ENCODE data around the gene FGB. TPM values are rescaled to one million over a fixed set of nuclear protein-coding genes. Genes with fewer than 3 reads are reported as not detected.

Gene FGB
- total RNA-seq, 2 donors from 2014 or later = not detected

GRCh38 chr4:154526151-154526550 lies 36.7 kb upstream of the FGB start:
- ATAC-seq = no peak
- no peaks in the 10 kb centered on the region for H3K4me1 ChIP-seq
- TF ChIP-seq POLR2A (IDR thresholded peaks at IDR 0.05) (no peak), CTCF (IDR thresholded peaks at IDR 0.05) (no peak)
- intact Hi-C loops (cut with DNase I) = no loop called here
- H3K36me3 ChIP-seq (replicated peaks in 1 of 2; ENCODE audit: insufficient read depth in 1 of 2, low read depth in 2 of 2) = no peaks in the 10 kb centered on the region
- H3K4me3 ChIP-seq = no peak overlapping the region
- no peaks in the 10 kb centered on the region for H3K27me3 ChIP-seq
- no peak overlapping the region for H3K27ac ChIP-seq
- WGBS, 2 donors = 20% methylated on average over 2 of the region's 2 CpGs
- no peaks in the 10 kb centered on the region for H3K9me3 ChIP-seq
- DNase-seq = no peak

GRCh38 chr4:154527308-154527707 lies 35.5 kb upstream of the FGB start:
- H3K27ac ChIP-seq = no peak overlapping the region
- TF ChIP-seq POLR2A (IDR thresholded peaks at IDR 0.05) (no peak), CTCF (IDR thresholded peaks at IDR 0.05) (no peak)
- H3K36me3 ChIP-seq (replicated peaks in 1 of 2; ENCODE audit: insufficient read depth in 1 of 2, low read depth in 2 of 2) = no peaks in the 10 kb centered on the region
- no peaks in the 10 kb centered on the region for H3K27me3 ChIP-seq
- DNase-seq (no peak), ATAC-seq (no peak)
- H3K4me3 ChIP-seq = no peak overlapping the region
- H3K4me1 ChIP-seq = no peaks in the 10 kb centered on the region
- H3K9me3 ChIP-seq = no peaks in the 10 kb centered on the region
- intact Hi-C loops (cut with DNase I) = no loop called here
- 75 to 82% methylated on average over 4 of the region's 4 CpGs for WGBS, 2 donors

- no peak for DNase-seq
- no peak for TF ChIP-seq CTCF (IDR thresholded peaks at IDR 0.05)
- TF ChIP-seq POLR2A (IDR thresholded peaks at IDR 0.05) = no peak
- intact Hi-C loops (cut with DNase I) = no loop called here
- Histone ChIP-seq H3K27ac (no peak overlapping the region), H3K4me1 (no peaks in the 10 kb centered on the region), H3K36me3 (replicated peaks in 1 of 2; ENCODE audit: insufficient read depth in 1 of 2, low read depth in 2 of 2) (no peaks in the 10 kb centered on the region), H3K9me3 (no peaks in the 10 kb centered on the region), H3K4me3 (no peak overlapping the region), H3K27me3 (no peaks in the 10 kb centered on the region)
- 48 to 53% methylated on average over 2 of the region's 2 CpGs for WGBS, 2 donors
- ATAC-seq = no peak
Observed at GRCh38 chr4:154528869-154529268, 33.9 kb upstream of the FGB start.

GRCh38 chr4:154529728-154530519 lies 32.9 kb upstream of the FGB start:
- TF ChIP-seq CTCF (IDR thresholded peaks at IDR 0.05) (no peak), POLR2A (IDR thresholded peaks at IDR 0.05) (no peak)
- 74 to 77% methylated on average over 4 of the region's 4 CpGs for WGBS, 2 donors
- DNase-seq (no peak), ATAC-seq (no peak)
- Histone ChIP-seq H3K27ac (no peak overlapping the region), H3K9me3 (no peaks in the 10 kb centered on the region), H3K27me3 (no peaks in the 10 kb centered on the region), H3K4me1 (no peaks in the 10 kb centered on the region), H3K4me3 (no peak overlapping the region), H3K36me3 (replicated peaks in 1 of 2; ENCODE audit: insufficient read depth in 1 of 2, low read depth in 2 of 2) (no peaks in the 10 kb centered on the region)
- intact Hi-C loops (cut with DNase I) = no loop called here

- 60 to 71% methylated on average over 1 of the region's 1 CpG for WGBS, 2 donors
- Histone ChIP-seq H3K4me3 (no peak overlapping the region), H3K27ac (no peak overlapping the region), H3K36me3 (replicated peaks in 1 of 2; ENCODE audit: insufficient read depth in 1 of 2, low read depth in 2 of 2) (peaks cover 7 to 13% of the 10 kb centered on the region in 2 donors), H3K4me1 (no peaks in the 10 kb centered on the region), H3K9me3 (no peaks in the 10 kb centered on the region), H3K27me3 (no peaks in the 10 kb centered on the region)
- intact Hi-C loops (cut with DNase I) = no loop called here
- no peak for DNase-seq
- ATAC-seq = no peak
- TF ChIP-seq CTCF (IDR thresholded peaks at IDR 0.05) (no peak), POLR2A (IDR thresholded peaks at IDR 0.05) (no peak)
Observed at GRCh38 chr4:154534296-154534695, 28.5 kb upstream of the FGB start.
